Thyroid gland (tissue), 4 donors: ENCODE results near the gene ATRN.

Source experiments
- POLR2A ChIP-seq, 2 donors: fragments of 450-650 bp; IDR thresholded peaks; one replicate each; pipeline ENCODE4 v1.6.1; 2017; ENCODE audit warnings: antibody characterized with exemption in 2 of 2, mild to moderate bottlenecking in 2 of 2, moderate library complexity in 1 of 2
- TF ChIP-seq, protein P1 (sequence below), 6 experiments: fragments of 200-600 bp in 3 of 6; fragments of 450-650 bp in 3 of 6; sonication (generic) in 3 of 6; IDR thresholded peaks; one replicate each; pipeline ENCODE4 v1.5.1; 2016 to 2019; ENCODE audit warnings: antibody characterized with exemption in 6 of 6, mild to moderate bottlenecking in 2 of 6, inconsistent platforms in 1 of 6, moderate library complexity in 1 of 6

DNA sequence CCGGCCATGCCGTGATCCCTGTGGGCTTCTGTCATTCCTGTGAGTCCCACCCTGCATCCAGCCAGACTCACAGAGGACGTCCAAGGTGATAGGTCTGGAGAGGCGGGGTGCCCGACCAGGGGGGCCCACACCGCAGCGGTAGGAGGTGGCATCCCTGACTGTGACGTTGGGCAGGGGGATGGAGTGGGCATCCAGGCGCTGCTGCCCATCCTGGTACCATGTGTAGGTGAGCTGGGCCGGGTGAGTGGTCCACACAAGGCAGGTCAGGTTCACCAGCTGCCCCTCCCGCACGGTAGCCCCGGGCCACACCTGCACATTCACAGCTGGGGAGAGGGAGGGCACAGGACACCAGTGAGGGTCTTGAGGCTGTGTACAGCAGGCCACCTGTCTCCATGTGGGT, 222.6 kb downstream of the ATRN start:
- TF ChIP-seq, protein P1, sequence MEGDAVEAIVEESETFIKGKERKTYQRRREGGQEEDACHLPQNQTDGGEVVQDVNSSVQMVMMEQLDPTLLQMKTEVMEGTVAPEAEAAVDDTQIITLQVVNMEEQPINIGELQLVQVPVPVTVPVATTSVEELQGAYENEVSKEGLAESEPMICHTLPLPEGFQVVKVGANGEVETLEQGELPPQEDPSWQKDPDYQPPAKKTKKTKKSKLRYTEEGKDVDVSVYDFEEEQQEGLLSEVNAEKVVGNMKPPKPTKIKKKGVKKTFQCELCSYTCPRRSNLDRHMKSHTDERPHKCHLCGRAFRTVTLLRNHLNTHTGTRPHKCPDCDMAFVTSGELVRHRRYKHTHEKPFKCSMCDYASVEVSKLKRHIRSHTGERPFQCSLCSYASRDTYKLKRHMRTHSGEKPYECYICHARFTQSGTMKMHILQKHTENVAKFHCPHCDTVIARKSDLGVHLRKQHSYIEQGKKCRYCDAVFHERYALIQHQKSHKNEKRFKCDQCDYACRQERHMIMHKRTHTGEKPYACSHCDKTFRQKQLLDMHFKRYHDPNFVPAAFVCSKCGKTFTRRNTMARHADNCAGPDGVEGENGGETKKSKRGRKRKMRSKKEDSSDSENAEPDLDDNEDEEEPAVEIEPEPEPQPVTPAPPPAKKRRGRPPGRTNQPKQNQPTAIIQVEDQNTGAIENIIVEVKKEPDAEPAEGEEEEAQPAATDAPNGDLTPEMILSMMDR (IDR thresholded peaks at IDR 0.05): no peak
- TF ChIP-seq POLR2A (IDR thresholded peaks at IDR 0.05): no peak
